Measurements from ENCODE around the gene HEPACAM2.

The HEPACAM2 gene

DNA sequence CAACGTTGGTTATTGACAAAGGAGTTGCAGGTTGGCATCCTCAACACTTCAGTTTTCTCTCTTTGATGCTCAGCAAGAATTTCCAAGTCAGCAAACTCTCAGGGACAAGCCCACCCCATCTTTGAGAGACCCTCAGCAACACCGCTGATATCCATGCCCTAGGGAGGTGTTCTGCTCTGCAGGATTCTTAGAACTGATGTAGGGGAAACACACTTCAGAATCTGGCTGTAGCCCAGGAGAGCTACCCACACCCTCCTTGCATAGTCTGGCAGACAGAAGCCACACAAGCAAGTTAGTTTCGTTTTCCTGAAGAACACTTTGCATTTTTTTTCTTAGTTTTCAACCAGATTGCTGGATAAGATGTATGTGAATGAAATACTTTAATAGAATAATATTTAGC lies 78.9 kb downstream of the HEPACAM2 start:
- peak; percentile 62 for DNase-seq (ENCODE audit: low read depth)

DNA sequence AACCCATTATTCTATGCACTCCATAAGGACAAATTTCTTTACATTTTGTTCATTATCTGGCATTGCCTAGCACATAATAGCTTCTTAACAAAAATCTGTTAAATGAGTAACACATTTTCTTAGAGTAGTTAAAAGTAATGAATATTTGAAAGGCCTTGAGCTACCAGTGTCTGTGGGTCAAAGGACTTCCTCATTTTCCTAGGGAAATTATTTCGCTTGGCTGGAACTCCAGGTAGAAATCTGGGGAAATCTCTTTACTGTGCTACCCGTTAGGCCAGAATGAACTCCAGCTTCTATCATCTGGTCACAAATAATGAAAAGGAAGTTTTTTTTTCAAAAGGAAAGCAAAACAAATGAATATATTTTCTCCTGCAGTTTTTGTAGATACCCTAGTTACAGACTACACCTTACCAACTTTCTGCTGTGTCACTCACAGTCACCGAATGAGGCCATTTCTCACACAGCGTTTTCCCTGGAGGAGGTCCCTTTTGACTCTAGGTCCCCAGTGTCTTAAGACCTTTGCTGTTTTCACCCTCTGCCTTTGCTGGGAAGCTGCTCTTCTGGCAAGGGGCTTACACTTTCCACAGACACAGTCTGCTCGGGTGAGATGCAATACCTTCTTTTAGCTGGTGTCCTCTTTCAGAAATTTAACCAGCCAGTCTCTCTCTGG lies 79.7 kb downstream of the HEPACAM2 start:
- no peak for DNase-seq (ENCODE audit: low read depth)

- no peak for DNase-seq (ENCODE audit: low read depth)
These were observed 80.2 kb downstream of the HEPACAM2 start for GRCh38 chr7:93146036-93146435.

DNA sequence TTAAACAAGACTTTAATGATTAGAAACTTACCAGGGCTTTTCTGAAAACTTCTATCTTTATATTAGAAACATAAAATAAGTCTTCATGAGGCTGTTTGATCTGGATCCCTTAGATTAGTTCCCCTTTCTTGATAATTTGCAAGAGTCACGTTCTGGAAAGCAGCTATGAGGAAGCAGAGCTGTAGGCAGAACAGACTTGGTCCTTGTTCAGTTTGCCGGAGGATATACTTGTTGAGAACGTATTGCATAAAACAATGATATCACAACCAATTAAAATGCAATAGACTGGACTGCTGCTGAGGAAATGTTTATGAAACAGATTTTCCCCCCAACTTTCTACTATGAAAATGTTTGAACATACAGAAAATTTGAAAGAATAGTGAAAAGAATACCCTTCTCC lies 80.9 kb downstream of the HEPACAM2 start:
- no peak for DNase-seq (ENCODE audit: low read depth)

DNA sequence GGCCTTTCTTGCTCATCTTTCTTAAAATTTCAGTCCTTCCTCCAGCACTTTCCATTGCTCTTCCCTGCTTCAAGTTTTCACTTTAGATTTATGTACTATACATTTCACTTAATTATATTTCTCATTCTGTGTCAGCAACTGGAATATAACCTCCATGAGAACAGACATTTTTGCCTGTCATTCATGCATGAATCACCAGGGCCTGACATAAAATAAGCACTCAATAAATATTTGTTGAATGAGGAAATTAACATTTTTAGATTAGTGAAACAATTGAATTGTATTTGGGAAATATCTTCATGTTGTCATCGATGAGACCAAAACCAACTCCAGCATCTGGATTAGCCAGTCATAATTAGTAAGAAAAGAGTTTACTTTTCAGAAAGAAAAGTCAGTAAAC lies 84.1 kb downstream of the HEPACAM2 start:
- peak; percentile 42 for DNase-seq (ENCODE audit: low read depth)

- no peak for DNase-seq (ENCODE audit: low read depth)
These were observed 85.6 kb downstream of the HEPACAM2 start for GRCh38 chr7:93140582-93141191.

- DNase-seq (ENCODE audit: low read depth): no peak
These were observed 87.7 kb downstream of the HEPACAM2 start for GRCh38 chr7:93138576-93138975.
